Measurements from ENCODE around the gene DOCK10.

Gene DOCK10

GRCh38 chr2:224816816-224817215, 225.5 kb downstream of the DOCK10 start:
- peak; percentile 19 for DNase-seq

- DNase-seq = no peak
Measured at GRCh38 chr2:224813578-224813977, 228.7 kb downstream of the DOCK10 start.

- DNase-seq = peak; percentile 17
Measured at GRCh38 chr2:224807153-224807964, 234.9 kb downstream of the DOCK10 start.

GRCh38 chr2:224803930-224804329, 238.3 kb downstream of the DOCK10 start:
- DNase-seq = no peak

- DNase-seq = peak; percentile 1
Measured at GRCh38 chr2:224802407-224802806, 239.9 kb downstream of the DOCK10 start.

- DNase-seq = no peak
Measured at GRCh38 chr2:224801360-224801759, 240.9 kb downstream of the DOCK10 start.

- DNase-seq = no peak
Measured at GRCh38 chr2:224799691-224800090, 242.6 kb downstream of the DOCK10 start.

- DNase-seq = no peak
Measured at GRCh38 chr2:224798180-224798579, 244.1 kb downstream of the DOCK10 start.

GRCh38 chr2:224796695-224797305, 245.5 kb downstream of the DOCK10 start:
- DNase-seq = no peak

- DNase-seq = no peak
Measured at GRCh38 chr2:224793946-224794345, 248.3 kb downstream of the DOCK10 start.

GRCh38 chr2:224786848-224787247, 255.4 kb downstream of the DOCK10 start:
- DNase-seq = no peak

- DNase-seq = no peak
Measured at GRCh38 chr2:224781400-224781799, 260.9 kb downstream of the DOCK10 start.

- DNase-seq = no peak
Measured at GRCh38 chr2:224780823-224781222, 261.4 kb downstream of the DOCK10 start.

- no peak for DNase-seq
Measured at GRCh38 chr2:224780106-224780505, 262.2 kb downstream of the DOCK10 start.

GRCh38 chr2:224778474-224778877, 263.8 kb downstream of the DOCK10 start:
- DNase-seq = peak; percentile 50

- no peak for DNase-seq
Measured at GRCh38 chr2:224777559-224777930, 264.7 kb downstream of the DOCK10 start.

- DNase-seq = no peak
Measured at GRCh38 chr2:224776795-224777558, 265.3 kb downstream of the DOCK10 start.

GRCh38 chr2:224775647-224776046, 266.6 kb downstream of the DOCK10 start:
- DNase-seq = no peak

GRCh38 chr2:224774735-224775134, 267.5 kb downstream of the DOCK10 start:
- no peak for DNase-seq

GRCh38 chr2:224772494-224772893, 269.8 kb downstream of the DOCK10 start:
- peak; percentile 62 for DNase-seq

- no peak for DNase-seq
Measured at GRCh38 chr2:224769489-224769888, 272.8 kb downstream of the DOCK10 start.

GRCh38 chr2:224764565-224765236, 277.6 kb downstream of the DOCK10 start:
- DNase-seq = no peak

- DNase-seq = no peak
Measured at GRCh38 chr2:224757934-224758548, 284.2 kb downstream of the DOCK10 start.

Measured in DMS53 (cell line).